Stimulated activated CD4-positive, alpha-beta T cell treated with anti-CD3 and anti-CD28 coated beads, Interleukin-2, amount 100 ng/mL, for 48 hours (primary cell): ENCODE measurements around the gene TRA2A.
"Not testable (repeated sequence)": the region's sequence is repeated elsewhere in the genome, so short reads cannot be mapped to it uniquely, and the experiment has no call there.

Source experiments
- DNase-seq, 2 donors: peaks; one replicate each; pipeline ENCODE4 v3.0.0-alpha.2; 2020

The TRA2A gene

GRCh38 chr7:23491502-23491901 lies 40.3 kb downstream of the TRA2A start:
- DNase-seq: no peak

- no peak for DNase-seq
Measured at GRCh38 chr7:23490357-23491135, 41.2 kb downstream of the TRA2A start.

GRCh38 chr7:23488714-23489113 lies 43.1 kb downstream of the TRA2A start:
- DNase-seq: not testable (repeated sequence)

- DNase-seq: no peak
Measured at GRCh38 chr7:23487670-23488069, 44.1 kb downstream of the TRA2A start.

- DNase-seq: no peak
Measured at GRCh38 chr7:23486002-23486773, 45.6 kb downstream of the TRA2A start.

- no peak for DNase-seq
Measured at GRCh38 chr7:23482686-23483085, 49.1 kb downstream of the TRA2A start.

- DNase-seq: no peak
Measured at GRCh38 chr7:23477962-23478866, 53.6 kb downstream of the TRA2A start.

- no peak for DNase-seq
Measured at GRCh38 chr7:23477157-23477499, 54.7 kb downstream of the TRA2A start.

GRCh38 chr7:23476286-23477156 lies 55.3 kb downstream of the TRA2A start:
- DNase-seq: no peak

- DNase-seq: no peak
Measured at GRCh38 chr7:23475576-23475839, 56.3 kb downstream of the TRA2A start.

GRCh38 chr7:23474829-23475575 lies 56.8 kb downstream of the TRA2A start:
- DNase-seq: no peak

- DNase-seq: peak; percentile 71 to 80
Measured at GRCh38 chr7:23474094-23474828, 57.5 kb downstream of the TRA2A start.

GRCh38 chr7:23473844-23474093 lies 58.0 kb downstream of the TRA2A start:
- DNase-seq: no peak

GRCh38 chr7:23472956-23473843 lies 58.6 kb downstream of the TRA2A start:
- DNase-seq: no peak

GRCh38 chr7:23472556-23472955 lies 59.2 kb downstream of the TRA2A start:
- DNase-seq: no peak

GRCh38 chr7:23472046-23472445 lies 59.7 kb downstream of the TRA2A start:
- no peak for DNase-seq

GRCh38 chr7:23471106-23471859 lies 60.5 kb downstream of the TRA2A start:
- DNase-seq: no peak

GRCh38 chr7:23470330-23471105 lies 61.3 kb downstream of the TRA2A start, which contains the start of gene IGF2BP3:
IGF2BP3 (minus strand) TSS chr7:23470491; CDS start chr7:23470110, 381 bp downstream.
- no peak for DNase-seq

- no peak for DNase-seq
Measured at GRCh38 chr7:23469961-23470250, 61.9 kb downstream of the TRA2A start.
